Measurements from ENCODE around the gene NKG7. TPM values are rescaled to one million over a fixed set of nuclear protein-coding genes. Genes with fewer than 3 reads are reported as not detected.

NKG7 gene
- total RNA-seq, 1 experiment from 2014 or later: not detected

DNA sequence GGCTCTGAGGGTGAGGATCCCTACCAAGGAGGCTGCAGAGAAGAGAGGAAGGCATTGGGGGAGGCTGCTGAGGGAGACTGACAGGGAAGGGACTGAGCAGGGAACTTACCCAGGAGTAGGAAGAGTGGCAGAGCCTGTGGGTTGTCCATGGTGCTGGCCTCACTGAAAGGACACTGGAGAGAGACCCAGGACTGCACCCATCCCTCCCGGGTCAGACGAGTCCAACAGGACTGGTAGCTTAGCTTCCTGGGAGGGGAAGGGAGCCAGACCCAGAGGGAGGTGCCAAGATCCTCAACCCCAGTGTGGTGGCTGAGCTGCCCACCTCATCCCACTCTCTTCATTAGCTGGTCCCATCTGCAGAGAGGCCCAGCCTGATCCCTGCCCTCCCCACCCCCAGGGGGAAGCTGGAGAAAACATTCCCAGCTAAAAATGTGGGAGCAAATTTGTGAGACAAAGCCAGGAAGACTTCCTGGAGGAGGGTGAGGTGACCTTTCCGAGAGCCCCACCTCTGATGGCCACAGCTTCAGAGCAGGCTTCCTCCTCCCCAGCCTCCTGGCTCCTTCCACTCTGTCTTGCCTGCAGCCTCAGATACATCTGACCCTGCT is 30.4 kb downstream of the NKG7 start, which contains the start of gene VSIG10L:
VSIG10L (minus strand) TSS at position 164 of the 605 bp plus-strand sequence; CDS start at position 149, 15 bp downstream.
- Histone ChIP-seq H3K9me2 (replicated peaks; ENCODE audit: low read length) (no peaks in the 10 kb centered on the region), H3K36me3 (ENCODE audit: low read depth, low read length) (peaks cover 7% of the 10 kb centered on the region; the same call in 1 of the 2 replicates), H3K4me2 (ENCODE audit: low read length) (no peak within 1 kb of the TSS), H3K4me1 (ENCODE audit: insufficient read depth, low read length) (peaks cover 16% of the 10 kb centered on the region; the same call in 1 of the 2 replicates), H3K4me3 (ENCODE audit: low read length) (no peak within 1 kb of the TSS), H2AFZ (ENCODE audit: low read length) (no peak within 1 kb of the TSS), H4K20me1 (ENCODE audit: low read length) (no peaks in the 10 kb centered on the region), H3K27ac (ENCODE audit: low read length) (no peak within 1 kb of the TSS), H3K9me3 (ENCODE audit: low read length) (no peaks in the 10 kb centered on the region), H3K79me2 (ENCODE audit: low read length) (no peaks in the 10 kb centered on the region), H3K9ac (ENCODE audit: low read length) (no peak within 1 kb of the TSS), H3K27me3 (ENCODE audit: low read length) (no peaks in the 10 kb centered on the region), H3F3A (ENCODE audit: low read length, unreplicated experiment) (no peaks in the 10 kb centered on the region)
- ChIA-PET CTCF (interaction anchor here (1.2 kb wide), 1 partner anchor 315 kb away, joined by 8 read pairs; no protein-coding TSS in a partner anchor), POLR2A (ENCODE audit: unreplicated experiment) (interaction anchor here (0.6 kb wide), 2 partner anchors 10 to 26 kb away, joined by 3 to 13 read pairs; no protein-coding TSS in a partner anchor)
- no peak for TF ChIP-seq EZH2phosphoT487 (IDR thresholded peaks at IDR 0.05; ENCODE audit: borderline replicate concordance, low read length)
- no peak for TF ChIP-seq EZH2 (IDR thresholded peaks at IDR 0.05; ENCODE audit: low read length, unreplicated experiment)
- TF ChIP-seq, protein P1, sequence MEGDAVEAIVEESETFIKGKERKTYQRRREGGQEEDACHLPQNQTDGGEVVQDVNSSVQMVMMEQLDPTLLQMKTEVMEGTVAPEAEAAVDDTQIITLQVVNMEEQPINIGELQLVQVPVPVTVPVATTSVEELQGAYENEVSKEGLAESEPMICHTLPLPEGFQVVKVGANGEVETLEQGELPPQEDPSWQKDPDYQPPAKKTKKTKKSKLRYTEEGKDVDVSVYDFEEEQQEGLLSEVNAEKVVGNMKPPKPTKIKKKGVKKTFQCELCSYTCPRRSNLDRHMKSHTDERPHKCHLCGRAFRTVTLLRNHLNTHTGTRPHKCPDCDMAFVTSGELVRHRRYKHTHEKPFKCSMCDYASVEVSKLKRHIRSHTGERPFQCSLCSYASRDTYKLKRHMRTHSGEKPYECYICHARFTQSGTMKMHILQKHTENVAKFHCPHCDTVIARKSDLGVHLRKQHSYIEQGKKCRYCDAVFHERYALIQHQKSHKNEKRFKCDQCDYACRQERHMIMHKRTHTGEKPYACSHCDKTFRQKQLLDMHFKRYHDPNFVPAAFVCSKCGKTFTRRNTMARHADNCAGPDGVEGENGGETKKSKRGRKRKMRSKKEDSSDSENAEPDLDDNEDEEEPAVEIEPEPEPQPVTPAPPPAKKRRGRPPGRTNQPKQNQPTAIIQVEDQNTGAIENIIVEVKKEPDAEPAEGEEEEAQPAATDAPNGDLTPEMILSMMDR (conservative IDR thresholded peaks at IDR 0.05; ENCODE audit: low read depth, low read length): no peak
- intact Hi-C loops (cut with micrococcal nuclease): no loop called here
- no TSS peak for BruUV-seq (replicated peaks)
- ATAC-seq (no peak), DNase-seq (peak; percentile 31)

DNA sequence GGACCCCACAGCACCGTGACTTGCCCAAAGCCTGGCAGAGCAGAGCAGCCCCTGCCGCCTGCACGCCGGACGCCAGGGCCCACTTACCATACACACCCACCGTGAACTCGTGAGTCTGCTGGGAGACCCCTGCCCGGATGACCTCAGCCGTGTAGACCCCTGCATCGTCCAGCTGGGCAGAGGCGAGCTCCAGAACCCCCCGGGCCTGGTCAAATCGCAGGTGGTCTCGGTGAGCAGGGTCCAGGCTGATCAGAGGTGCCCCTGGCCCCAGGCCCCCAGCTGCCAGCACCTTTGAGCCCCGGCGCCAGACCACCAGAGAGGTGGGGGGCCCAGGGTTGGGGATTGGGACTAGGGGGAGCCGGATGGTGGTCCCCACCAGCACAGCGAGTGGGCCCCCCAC is 31.4 kb downstream of the NKG7 start:
- Histone ChIP-seq H3K27me3 (ENCODE audit: low read length) (no peaks in the 10 kb centered on the region), H3K36me3 (ENCODE audit: low read depth, low read length) (peaks cover 4% of the 10 kb centered on the region; the same call in 1 of the 2 replicates), H3K27ac (ENCODE audit: low read length) (no peak overlapping the region), H3K4me3 (ENCODE audit: low read length) (no peak overlapping the region), H3F3A (ENCODE audit: low read length, unreplicated experiment) (no peaks in the 10 kb centered on the region), H4K20me1 (ENCODE audit: low read length) (no peaks in the 10 kb centered on the region), H3K9me3 (ENCODE audit: low read length) (no peaks in the 10 kb centered on the region), H3K9ac (ENCODE audit: low read length) (no peak overlapping the region), H2AFZ (ENCODE audit: low read length) (no peak overlapping the region), H3K9me2 (replicated peaks; ENCODE audit: low read length) (no peaks in the 10 kb centered on the region), H3K4me2 (ENCODE audit: low read length) (no peak overlapping the region), H3K79me2 (ENCODE audit: low read length) (no peaks in the 10 kb centered on the region), H3K4me1 (ENCODE audit: insufficient read depth, low read length) (peaks cover 16% of the 10 kb centered on the region; the same call in 1 of the 2 replicates)
- ChIA-PET CTCF (interaction anchor here (1.2 kb wide), 1 partner anchor 316 kb away, joined by 8 read pairs; no protein-coding TSS in a partner anchor), POLR2A (ENCODE audit: unreplicated experiment) (no interaction called here)
- BruUV-seq (replicated peaks): no TSS peak
- ATAC-seq: no peak
- TF ChIP-seq, protein P1 (conservative IDR thresholded peaks at IDR 0.05; ENCODE audit: low read depth, low read length): no peak
- intact Hi-C loops (cut with micrococcal nuclease): no loop called here
- DNase-seq: no peak

All from PC-3 (cell line).